Vagina (tissue), 2 donors: ENCODE data around the gene SLX1B.
"Not testable (repeated sequence)": the region's sequence is repeated elsewhere in the genome, so short reads cannot be mapped to it uniquely, and the experiment has no call there.

Experiments used
- POLR2A ChIP-seq, 2 donors: fragments of 450-650 bp; IDR thresholded peaks; one replicate each; pipeline ENCODE4 v1.6.1; 2017; ENCODE audit warnings: antibody characterized with exemption in 2 of 2, mild to moderate bottlenecking in 2 of 2, moderate library complexity in 2 of 2
- POLR2AphosphoS5 ChIP-seq, 2 donors: sonication (generic); formaldehyde crosslinking; IDR thresholded peaks; one replicate each; pipeline ENCODE4 v1.9.0; 2017; ENCODE audit warnings: antibody characterized with exemption in 2 of 2, mild to moderate bottlenecking in 2 of 2, low read depth in 1 of 2; ENCODE audit not compliant: insufficient read depth in 1 of 2
- TF ChIP-seq, protein P1 (sequence below), 3 experiments: fragments of 450-650 bp in 2 of 3; fragments of 200-600 bp in 1 of 3; sonication (generic) in 1 of 3; IDR thresholded peaks; one replicate each; pipeline ENCODE4 v1.5.1; 2017 to 2019; ENCODE audit warnings: antibody characterized with exemption in 3 of 3, mild to moderate bottlenecking in 2 of 3, moderate library complexity in 2 of 3

- not testable (repeated sequence) for TF ChIP-seq POLR2AphosphoS5 (IDR thresholded peaks at IDR 0.05; ENCODE audit: insufficient read depth in 1 of 2, low read depth in 1 of 2); POLR2A (IDR thresholded peaks at IDR 0.05)
- TF ChIP-seq, protein P1, sequence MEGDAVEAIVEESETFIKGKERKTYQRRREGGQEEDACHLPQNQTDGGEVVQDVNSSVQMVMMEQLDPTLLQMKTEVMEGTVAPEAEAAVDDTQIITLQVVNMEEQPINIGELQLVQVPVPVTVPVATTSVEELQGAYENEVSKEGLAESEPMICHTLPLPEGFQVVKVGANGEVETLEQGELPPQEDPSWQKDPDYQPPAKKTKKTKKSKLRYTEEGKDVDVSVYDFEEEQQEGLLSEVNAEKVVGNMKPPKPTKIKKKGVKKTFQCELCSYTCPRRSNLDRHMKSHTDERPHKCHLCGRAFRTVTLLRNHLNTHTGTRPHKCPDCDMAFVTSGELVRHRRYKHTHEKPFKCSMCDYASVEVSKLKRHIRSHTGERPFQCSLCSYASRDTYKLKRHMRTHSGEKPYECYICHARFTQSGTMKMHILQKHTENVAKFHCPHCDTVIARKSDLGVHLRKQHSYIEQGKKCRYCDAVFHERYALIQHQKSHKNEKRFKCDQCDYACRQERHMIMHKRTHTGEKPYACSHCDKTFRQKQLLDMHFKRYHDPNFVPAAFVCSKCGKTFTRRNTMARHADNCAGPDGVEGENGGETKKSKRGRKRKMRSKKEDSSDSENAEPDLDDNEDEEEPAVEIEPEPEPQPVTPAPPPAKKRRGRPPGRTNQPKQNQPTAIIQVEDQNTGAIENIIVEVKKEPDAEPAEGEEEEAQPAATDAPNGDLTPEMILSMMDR (IDR thresholded peaks at IDR 0.05): not testable (repeated sequence)
Observed at GRCh38 chr16:29459706-29460646, 5.6 kb downstream of the SLX1B start, which contains the start of gene SULT1A4.
